22Rv1 (cell line): ENCODE data around the gene DDX11.
"Not testable (repeated sequence)": the region's sequence is repeated elsewhere in the genome, so short reads cannot be mapped to it uniquely, and the experiment has no call there.

Experiments used
- CTCF ChIP-seq: fragments of 450-650 bp; IDR thresholded peaks from 2 replicates; pipeline ENCODE4 v1.5.1; 2017; ENCODE audit warnings: mild to moderate bottlenecking
- ZFX ChIP-seq: fragments of 450-650 bp; IDR thresholded peaks from 2 replicates; pipeline ENCODE4 v1.6.1; 2017; ENCODE audit warnings: antibody characterized with exemption, borderline replicate concordance

- TF ChIP-seq CTCF, ZFX: not testable (repeated sequence)
Measured at GRCh38 chr12:31072962-31073361, 698 bp upstream of the DDX11 start.
